Right lobe of liver (tissue), 4 donors: Measurements from ENCODE around the gene NOC2L.

Experiments used
- CTCF ChIP-seq, 4 donors: fragments of 200-600 bp in 3 of 4; fragments of 450-650 bp in 1 of 4; IDR thresholded peaks; one replicate each; pipeline versions ENCODE4 v1.5.1 to v1.8.0; 2016 to 2022; ENCODE audit warnings: antibody characterized with exemption in 4 of 4, mild to moderate bottlenecking in 2 of 4
- POLR2A ChIP-seq: fragments of 450-650 bp; IDR thresholded peaks from one replicate; pipeline ENCODE4 v1.6.1; 2017; ENCODE audit warnings: antibody characterized with exemption, mild to moderate bottlenecking
- donor health status: DM: no; HTN: no; CAD: no.
- donor health status: DM: no; HTN: no; CAD: no.
- donor health status: DM: no; HTN: yes; CAD: no.

- no peak for TF ChIP-seq POLR2A
- no peak for TF ChIP-seq CTCF (IDR thresholded peaks at IDR 0.05)
Observed at GRCh38 chr1:916173-917075, 42.6 kb downstream of the NOC2L start.
